GM21367 (cell line): ENCODE results near the gene METTL16.
"Not testable (repeated sequence)": the region's sequence is repeated elsewhere in the genome, so short reads cannot be mapped to it uniquely, and the experiment has no call there.

Experiments
- ATAC-seq: cut with Tn5 transposase; IDR thresholded peaks from one replicate; pipeline ENCODE4 v1.9.1; 2021; ENCODE audit not compliant: unreplicated experiment

METTL16 gene

GRCh38 chr17:2511462-2512369, at the start of gene METTL16:
METTL16 (minus strand) TSS chr17:2511888; CDS start chr17:2502331, 9,557 bp downstream.
- peak; percentile 92 for ATAC-seq

- ATAC-seq = no peak
Observed at GRCh38 chr17:2560658-2561057, 49.0 kb upstream of the METTL16 start.

- ATAC-seq = no peak
Observed at GRCh38 chr17:2551928-2552327, 40.2 kb upstream of the METTL16 start.

- no peak for ATAC-seq
Observed at GRCh38 chr17:2551493-2551892, 39.8 kb upstream of the METTL16 start.

- no peak for ATAC-seq
Observed at GRCh38 chr17:2549392-2550211, 37.9 kb upstream of the METTL16 start.

GRCh38 chr17:2548026-2548425, 36.3 kb upstream of the METTL16 start:
- ATAC-seq = not testable (repeated sequence)

GRCh38 chr17:2547176-2547575, 35.5 kb upstream of the METTL16 start:
- ATAC-seq = no peak

GRCh38 chr17:2545393-2545792, 33.7 kb upstream of the METTL16 start:
- ATAC-seq = no peak

- ATAC-seq = no peak
Observed at GRCh38 chr17:2542456-2542855, 30.8 kb upstream of the METTL16 start.

- no peak for ATAC-seq
Observed at GRCh38 chr17:2542056-2542455, 30.4 kb upstream of the METTL16 start.

GRCh38 chr17:2537579-2537978, 25.9 kb upstream of the METTL16 start:
- not testable (repeated sequence) for ATAC-seq

GRCh38 chr17:2532146-2532720, 20.5 kb upstream of the METTL16 start:
- no peak for ATAC-seq

- not testable (repeated sequence) for ATAC-seq
Observed at GRCh38 chr17:2531243-2531954, 19.7 kb upstream of the METTL16 start.

- not testable (repeated sequence) for ATAC-seq
Observed at GRCh38 chr17:2521775-2522410, 10.2 kb upstream of the METTL16 start.

- ATAC-seq = no peak
Observed at GRCh38 chr17:2521257-2521656, 9.6 kb upstream of the METTL16 start.

- no peak for ATAC-seq
Observed at GRCh38 chr17:2517539-2517938, 5.9 kb upstream of the METTL16 start.

- no peak for ATAC-seq
Observed at GRCh38 chr17:2511138-2511461, 588 bp downstream of the METTL16 start.

- ATAC-seq = no peak
Observed at GRCh38 chr17:2510559-2510958, 1.1 kb downstream of the METTL16 start.

GRCh38 chr17:2508035-2508434, 3.7 kb downstream of the METTL16 start:
- ATAC-seq = no peak

- ATAC-seq = not testable (repeated sequence)
Observed at GRCh38 chr17:2507015-2507414, 4.7 kb downstream of the METTL16 start.
